Measurements from ENCODE around the gene WNT5A.

WNT5A gene

DNA sequence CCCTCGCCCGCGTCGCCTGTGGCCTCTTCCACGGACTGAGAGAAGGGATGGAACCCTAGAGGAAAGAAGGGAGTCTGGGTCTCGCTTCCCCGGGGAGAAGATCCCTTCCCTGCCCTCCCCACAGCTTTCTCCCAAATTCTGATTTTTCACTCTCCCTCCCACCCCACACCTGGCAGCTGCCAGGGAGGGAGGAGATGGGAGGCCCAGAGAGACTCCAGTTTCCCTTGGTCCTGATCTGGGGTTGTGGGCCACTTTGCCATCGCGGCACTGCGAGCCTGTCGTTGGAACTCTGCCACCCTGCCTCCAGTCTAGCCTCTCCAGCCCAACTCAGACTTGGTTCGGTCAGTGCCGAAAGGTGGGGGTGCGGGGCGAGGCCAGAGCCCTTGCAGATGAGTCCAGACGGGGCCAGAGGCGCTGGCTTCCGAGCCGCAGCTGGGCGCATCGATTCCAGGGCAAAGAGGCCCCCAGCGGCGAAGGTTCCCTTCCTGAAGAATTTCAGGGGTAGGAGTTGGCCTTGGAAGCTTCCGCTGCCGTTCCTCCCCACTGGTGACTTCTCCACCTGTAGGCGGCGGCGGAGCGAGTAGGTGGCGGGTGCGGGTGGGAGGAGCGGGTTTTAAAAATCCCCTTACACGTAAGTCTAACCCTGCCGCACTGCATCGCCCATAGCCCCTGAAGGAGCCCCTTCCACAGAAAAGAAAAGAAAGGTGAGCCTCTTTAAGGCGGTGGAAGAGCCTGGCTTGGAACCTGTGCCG, 5.2 kb downstream of the WNT5A start:
- DNase-seq (ENCODE audit: low read depth in 2 of 2), result no peak

DNA sequence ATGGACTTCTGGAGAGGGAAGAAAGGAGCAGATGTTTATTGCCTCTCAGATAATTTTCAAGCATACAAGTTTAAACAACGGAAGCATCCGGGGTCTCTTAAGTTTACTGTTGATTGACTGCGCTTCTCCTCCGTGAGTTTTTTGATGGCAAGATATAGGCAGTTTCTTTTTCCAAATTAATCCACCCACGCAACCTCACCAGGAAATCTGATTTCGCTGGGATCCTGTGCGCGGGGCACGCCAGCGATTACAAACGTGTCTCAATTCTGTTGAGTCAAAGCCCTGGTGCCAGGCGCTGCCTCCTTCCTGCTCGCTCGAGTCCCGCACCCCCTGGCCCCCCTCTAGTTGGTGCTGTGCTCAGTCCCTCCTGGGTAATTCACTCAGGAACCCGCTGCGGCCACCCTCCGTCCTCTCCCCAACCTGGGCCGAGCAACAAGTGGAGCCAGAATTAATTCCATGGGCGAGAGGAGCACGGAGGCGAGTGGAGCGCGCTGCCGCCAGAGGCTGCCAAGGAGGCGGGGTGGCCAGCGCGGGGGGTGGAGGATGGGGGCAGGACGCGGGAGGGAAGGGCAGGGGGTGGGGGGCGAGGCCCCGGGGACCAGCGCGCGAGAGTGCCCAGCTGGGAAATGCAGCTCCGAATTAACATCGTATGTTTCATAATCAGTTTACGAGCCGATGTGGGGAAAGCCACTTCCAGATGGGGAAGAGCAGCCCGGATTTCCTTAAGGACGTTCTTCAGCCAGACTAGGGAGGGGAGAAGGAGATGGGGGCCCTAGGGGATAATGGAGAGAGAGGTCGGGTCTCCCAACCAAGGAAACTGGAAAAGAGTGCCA, 6.0 kb downstream of the WNT5A start:
- no peak for DNase-seq (ENCODE audit: low read depth in 2 of 2)

DNA sequence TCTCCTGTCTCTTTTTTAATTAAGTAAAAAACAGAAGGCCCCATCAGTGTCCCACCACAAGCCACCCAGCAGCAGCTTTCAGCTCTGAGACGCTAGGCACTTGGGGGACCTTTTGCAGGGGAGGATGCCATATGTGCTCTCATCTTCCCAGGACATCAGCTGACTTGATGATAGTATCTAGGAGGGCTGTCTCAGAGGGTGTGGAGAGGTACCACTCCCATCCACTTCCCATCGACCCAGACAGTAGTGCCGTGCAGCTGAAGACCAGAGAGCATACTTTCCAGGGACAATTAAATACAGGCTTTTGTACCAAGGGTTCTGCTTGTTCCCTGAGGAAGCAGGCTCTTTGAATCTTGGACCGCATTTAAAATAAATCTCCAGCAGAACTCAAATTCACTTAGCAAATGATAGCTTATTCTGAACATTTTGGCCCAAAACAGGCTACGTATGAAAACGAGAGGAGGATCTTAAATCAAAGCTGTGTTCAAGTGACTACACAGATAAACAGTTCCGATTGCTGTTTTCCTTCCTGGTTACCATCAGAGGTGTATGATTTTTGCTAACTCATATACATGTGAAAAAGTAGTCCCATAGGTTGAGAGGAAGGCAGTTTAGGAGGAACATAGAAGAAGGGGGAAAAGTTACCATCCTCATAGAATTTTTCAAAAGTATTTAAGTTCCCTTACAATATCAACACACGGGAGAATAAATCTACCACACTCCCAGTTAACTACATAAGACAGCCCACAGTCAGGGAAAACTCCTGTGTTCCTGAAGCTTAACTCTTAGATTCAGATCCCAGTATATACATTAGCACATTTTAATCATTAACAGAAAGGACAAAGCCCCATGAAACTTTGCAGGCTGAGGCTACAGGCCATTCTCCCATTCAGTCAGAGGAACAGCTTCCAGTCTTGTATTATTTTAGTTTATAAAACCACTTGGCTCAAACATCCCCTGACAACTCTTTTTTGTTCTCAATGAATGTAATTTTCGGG, 9.5 kb downstream of the WNT5A start:
- no peak for DNase-seq (ENCODE audit: low read depth in 2 of 2)

DNA sequence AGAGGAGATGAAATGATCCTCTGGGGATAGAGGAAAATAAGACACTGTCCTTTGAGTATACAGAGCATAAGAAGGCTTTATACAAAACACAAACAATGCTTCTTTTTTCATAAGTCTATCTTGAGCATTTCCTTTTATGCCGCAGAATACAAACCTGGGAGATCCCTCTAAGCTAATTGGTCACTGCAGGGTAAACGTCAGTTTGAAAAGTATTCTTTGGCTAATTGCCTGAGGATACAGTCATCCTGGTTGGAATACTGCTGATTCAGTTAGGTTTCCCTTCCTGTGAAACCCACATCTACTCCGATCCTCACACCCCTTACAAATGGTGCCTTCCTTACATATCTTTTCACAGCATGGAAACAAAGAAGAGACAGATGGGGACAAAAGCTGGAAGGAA, 10.6 kb downstream of the WNT5A start:
- DNase-seq (ENCODE audit: low read depth in 2 of 2), result no peak

DNA sequence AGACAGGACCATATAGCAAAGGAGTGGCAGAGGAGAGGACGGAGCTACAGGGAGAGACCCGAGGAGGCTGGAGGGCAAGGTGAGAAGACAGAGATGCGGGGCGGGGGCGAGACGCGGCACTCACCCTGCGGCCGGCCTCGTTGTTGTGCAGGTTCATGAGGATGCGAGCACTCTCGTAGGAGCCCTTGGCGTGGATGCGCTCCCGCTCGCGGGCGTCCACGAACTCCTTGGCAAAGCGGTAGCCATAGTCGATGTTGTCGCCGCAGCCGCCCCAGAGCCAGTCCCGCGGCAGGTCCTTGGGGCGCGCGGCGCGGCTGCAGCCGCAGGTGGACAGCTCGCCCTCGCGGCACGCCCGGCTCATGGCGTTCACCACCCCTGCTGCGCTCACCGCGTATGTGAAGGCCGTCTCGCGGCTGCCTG, 12.9 kb downstream of the WNT5A start:
- no peak for DNase-seq (ENCODE audit: low read depth in 2 of 2)

DNA sequence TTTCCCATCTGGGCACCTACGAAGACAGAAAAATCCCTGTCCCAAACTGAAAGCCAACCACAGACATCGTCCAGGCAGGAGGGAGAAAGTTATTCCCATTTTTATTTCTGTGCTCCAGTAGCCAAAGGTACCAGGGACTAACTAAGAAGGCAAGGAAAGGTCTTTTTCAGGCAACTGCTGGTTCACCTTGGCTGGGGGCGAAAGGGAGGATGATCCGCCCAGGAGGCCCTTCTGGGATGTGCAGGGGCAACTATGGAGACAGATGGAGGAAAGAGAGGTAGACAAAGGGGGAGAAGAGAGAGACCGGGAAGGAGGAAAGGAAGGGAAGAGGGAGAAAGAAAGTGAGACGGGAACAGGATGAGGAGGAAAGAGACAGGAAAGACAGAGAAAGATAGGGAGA, 13.3 kb downstream of the WNT5A start:
- no peak for DNase-seq (ENCODE audit: low read depth in 2 of 2)

DNA sequence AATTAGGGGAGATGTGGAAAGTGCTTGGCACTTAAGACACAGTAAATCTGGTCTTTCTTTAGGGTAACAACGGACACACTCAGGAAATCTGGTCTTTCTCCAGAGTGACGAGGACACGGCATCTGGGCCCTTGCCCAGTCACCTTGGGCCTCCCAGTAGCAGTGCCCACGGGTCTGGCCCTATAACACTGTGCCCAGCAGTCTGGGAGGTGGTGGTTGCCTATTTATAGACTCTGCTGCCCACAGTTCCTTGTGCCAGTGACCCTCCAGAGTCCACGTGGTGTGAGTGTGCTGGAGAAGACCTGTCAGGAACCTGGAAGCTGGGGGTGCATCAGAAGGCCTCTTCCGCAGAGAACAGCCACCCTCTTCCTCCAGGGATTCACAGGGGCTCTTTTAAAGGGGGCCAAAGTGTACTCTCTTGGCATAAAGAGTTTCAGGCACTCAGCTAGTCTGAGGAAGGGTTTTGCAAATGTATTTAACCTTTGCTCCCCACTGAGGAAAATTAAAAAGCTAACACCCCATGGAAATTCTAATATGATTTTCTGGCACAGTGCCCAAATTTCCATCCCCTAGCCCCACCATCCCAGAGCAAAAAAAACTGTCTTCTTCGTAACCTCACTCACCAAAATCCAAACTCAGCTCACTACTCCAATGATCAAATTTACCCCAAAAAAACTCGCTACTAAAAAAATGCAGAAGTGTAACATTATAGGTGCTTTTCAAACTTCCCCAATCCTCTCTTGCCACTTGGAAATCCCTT, 15.4 kb downstream of the WNT5A start:
- no peak for DNase-seq (ENCODE audit: low read depth in 2 of 2)

DNA sequence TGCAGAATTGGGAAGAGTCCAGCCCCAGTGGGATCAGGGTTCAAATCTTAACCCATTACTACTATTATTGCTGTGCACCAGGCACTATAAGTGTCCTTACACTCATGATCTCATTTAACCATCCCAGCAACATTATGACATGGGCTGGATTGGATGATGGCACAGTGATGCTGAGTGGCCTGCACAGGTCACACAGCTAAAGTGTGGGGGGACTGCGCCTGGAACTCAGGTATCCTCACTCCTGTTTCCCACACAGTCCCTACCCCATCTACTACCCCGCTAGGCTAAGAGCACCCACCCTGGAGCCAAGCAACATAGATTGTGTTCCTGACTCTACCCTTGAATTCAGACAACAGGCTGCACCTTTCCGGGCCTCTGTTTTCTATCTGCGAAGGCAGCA, 16.0 kb downstream of the WNT5A start:
- DNase-seq (ENCODE audit: low read depth in 2 of 2), result no peak

DNA sequence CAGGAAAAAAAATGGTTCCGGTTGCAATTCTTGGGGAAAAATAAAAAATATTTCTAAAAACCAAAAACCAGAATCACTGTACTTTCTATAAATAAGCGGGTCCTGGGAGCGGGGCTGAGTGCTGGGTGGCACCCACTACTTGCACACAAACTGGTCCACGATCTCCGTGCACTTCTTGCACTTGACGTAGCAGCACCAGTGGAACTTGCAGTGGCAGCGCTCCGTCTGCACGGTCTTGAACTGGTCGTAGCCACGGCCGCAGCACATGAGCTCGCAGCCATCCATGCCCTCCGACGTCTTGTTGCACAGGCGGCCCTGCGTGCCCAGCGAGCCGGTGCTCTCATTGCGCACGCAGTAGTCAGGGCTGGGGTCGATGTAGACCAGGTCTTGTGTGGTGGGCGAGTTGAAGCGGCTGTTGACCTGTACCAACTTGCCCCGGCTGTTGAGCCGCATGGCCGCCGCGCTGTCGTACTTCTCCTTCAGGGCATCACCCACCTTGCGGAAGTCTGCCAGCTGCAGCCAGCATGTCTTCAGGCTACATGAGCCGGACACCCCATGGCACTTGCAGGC, 17.1 kb downstream of the WNT5A start:
- DNase-seq (ENCODE audit: low read depth in 2 of 2), result no peak

DNA sequence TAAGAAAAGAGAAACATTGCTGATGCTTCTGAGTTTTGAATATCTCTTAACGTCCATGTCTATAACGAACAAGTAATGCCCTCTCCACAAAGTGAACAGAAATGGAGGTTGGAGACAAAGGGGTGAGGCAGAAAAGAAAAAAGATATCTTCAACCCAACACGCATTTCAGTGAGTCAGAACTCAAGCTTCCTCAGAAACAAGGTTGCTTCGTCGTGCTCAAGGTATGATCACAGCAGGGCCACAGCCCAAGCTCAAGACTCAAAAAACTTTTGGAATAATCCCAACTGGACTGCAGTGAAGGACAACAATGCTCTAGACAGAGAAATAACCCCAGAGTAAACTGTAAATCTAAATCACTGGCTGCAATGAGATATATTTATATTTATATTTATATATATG, 18.9 kb downstream of the WNT5A start:
- DNase-seq (ENCODE audit: low read depth in 2 of 2), result no peak

DNA sequence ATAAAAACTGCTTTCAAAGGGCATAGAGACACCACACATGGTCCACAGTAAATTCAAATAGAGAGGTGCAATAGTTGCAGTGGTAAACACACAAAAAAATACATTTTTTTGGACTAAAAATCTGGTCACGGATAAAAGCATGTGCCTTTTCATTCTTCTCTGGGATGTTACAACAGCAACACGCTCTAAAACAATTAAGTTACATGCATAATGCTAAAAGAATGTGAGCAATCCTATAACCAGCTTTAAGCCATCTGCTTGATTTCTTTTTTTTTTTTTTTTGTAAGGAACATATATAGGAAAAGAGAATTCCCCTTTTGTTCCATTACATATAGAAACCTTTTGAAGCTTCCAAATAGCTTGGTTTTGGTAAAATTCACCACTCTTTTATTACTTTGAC, 20.0 kb downstream of the WNT5A start:
- DNase-seq (ENCODE audit: low read depth in 2 of 2), result no peak

DNA sequence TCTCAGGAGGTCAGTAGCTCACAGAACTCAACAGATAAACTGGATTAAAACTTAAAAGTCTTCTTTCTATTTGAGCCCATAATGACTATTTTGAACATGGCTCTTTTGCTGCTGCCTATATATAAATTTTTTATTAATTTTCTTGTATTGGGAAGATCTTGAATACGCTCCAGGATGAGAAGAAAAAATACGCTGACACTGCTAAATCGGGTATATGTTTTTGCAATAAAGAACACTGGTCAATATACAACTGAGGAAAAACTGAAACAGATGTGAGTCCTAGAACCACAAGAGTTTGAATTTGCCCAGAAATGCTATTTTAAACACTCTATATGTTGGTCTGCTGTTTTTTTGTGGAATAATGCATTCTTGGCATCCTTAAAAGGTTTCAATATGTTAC, 20.6 kb downstream of the WNT5A start:
- no peak for DNase-seq (ENCODE audit: low read depth in 2 of 2)

DNA sequence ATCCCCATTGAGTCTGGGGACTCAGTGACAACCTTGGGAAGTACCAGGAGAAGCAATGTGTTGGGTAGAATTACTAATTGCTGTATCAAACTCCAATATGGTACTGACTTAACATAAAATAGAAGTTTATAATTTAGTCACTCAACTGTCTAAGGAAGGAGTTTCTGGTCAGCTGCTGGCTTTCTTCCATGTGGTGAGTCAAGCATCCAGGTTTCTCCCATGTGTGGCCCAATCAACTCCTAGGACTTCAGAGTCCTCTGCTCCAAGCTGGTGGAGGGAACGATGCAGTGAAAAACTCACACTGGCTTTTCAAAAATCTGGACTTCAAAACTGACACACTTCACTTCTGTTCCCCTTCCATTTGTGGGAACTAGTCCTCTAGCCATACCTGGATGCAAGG, 25.2 kb downstream of the WNT5A start:
- no peak for DNase-seq (ENCODE audit: low read depth in 2 of 2)

DNA sequence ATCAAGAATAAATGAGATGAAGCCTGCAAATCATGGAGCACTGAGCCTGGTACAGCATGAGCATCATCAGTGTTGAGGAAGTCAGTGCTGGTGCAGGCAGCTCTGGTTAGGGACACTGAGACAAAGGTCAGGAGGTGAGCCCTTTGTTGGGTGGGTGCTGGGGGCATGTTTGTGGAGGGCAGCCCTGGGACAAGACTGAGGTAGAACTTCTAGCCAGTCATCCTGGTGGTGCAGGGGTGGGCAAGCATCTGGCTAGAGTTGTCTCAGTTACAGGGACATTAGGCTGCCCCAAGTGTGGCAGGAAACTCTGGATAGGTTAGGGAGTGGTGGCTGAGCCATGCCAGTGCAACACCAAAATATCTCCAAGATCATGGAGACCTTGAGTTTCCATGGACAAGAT, 27.3 kb downstream of the WNT5A start:
- no peak for DNase-seq (ENCODE audit: low read depth in 2 of 2)

DNA sequence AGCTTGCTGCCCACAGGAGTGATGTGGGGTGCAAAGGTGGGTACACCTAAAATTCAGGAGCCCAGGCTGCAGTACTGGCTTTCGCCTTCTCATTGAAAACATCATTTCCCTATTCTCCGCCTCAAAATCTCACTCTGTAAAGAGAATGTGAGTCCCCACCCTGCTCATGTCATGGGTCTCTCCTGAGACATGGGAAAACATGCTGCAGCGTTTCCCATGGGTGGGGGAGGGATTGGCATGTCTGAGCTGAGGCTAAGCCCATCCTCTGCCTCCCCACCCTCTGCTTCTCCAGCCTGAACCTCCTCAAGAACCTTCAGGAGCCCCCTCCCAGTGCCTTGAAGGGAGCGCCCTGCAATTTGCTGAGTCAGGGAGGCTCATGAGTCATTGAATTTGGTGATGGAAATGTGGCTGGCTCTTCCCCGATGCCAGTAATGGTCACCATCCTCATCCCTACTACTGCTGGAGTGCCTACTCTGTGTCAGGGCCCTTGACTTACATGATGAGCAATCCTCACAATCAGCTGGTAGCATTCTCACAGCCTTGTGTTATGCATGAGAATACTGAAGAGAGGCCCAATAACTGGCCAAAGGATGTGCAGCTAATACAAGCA, 28.8 kb downstream of the WNT5A start:
- no peak for DNase-seq (ENCODE audit: low read depth in 2 of 2)

DNA sequence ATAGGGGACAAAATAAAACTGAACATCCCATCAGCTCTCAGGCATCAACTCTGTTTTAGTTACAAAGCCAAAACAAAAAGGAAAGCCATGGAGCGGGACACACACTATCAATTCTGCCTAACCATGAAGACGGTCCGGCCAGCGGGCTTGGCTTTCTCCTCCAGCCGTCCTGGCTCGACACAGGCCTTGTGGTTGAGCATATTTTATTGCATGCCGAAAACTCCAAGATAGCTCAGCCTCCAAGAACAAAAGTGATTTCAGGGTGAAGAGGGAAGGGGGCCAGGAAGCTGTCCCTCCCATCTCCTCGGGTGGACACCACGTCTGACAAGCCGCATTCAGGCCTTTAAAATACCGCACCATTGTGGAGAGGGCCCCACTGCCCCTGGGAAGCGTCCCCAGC, 31.2 kb downstream of the WNT5A start:
- DNase-seq (ENCODE audit: low read depth in 2 of 2), result no peak

DNA sequence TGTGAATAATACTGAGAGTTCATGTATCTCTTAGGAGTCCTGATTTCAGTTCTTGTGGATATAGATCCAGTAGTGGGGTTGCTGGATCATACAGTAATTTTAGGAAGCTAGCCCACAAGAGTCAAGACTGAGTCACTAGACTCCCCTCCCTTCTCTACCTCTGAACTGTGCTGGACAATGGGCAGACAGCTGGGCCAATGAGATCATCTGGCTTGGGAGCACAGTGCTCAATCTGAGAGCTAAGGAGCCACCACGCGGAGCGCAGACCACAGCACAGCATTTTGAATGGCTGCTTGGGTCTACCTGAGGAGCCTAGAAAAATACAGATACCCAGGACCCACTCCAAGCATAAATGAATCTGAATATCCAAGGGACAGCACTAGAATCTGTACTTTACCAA, 32.5 kb downstream of the WNT5A start:
- DNase-seq (ENCODE audit: low read depth in 2 of 2), result no peak

DNA sequence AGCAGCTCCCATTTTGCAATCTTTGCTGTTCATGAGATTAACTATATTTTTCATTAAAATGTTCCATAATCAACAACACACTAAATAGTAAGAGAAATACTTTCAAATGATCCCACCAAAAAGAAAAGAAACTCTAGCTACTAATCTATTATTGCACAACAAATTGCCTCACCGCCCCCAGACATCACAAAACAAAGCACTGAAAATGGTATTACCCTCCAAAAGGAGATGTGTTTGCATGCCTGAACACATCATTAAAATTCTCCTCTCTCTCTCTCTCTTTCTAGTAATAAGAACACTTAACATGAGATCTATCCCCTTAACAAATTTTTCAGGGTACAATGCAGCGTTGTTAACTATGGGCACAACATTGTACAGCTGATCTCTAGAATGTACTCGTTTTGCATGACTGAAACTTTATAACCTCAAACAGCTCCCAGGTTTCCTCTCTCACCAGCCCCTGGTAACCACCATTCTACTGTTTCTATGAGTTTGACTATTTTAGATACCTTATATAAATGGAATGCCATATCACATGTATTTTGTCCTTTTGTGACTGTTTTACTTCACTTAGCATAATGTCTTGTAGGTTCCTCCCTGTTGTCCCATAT, 33.1 kb downstream of the WNT5A start:
- no peak for DNase-seq (ENCODE audit: low read depth in 2 of 2)

DNA sequence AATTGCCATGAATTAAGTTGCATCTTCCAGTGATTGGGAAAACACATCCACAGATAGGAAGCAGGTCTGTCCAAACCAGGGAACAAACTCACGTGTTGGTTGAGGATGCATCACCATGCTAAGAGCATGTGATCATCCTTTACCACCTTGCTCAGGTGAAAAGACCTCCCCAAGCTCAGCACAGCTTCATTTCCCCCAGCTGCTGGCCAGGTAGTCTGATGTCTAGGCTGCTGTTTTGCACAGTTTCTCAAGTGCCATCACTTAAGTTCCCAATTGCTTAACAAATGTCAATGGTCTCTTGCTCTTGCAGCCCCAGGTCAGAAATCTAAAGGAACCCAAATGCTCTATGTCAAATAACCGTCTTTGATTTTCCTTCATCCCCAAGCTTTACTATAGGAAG, 34.2 kb downstream of the WNT5A start:
- no peak for DNase-seq (ENCODE audit: low read depth in 2 of 2)

DNA sequence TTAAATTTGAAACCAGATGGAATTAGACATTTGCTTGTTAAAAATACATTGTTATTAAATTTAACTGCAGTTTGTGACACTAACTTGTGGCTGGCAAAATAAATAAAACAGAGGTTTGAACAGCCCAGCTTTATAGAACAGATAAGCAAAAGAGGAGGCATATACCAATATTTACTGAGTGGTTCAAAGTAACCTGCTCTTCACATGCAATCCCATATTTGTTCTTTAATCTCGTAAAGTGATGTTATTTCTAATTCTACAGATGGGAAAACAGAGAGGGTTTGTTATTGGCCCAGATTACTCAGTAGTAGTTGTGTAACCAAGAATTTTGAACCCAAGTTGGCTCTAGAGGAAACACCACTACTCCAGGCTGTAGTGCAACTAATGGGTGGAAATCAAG, 37.6 kb downstream of the WNT5A start:
- DNase-seq (ENCODE audit: low read depth in 2 of 2), result no peak

Measured in activated CD8-positive, alpha-beta memory T cell treated with anti-CD3 and anti-CD28 coated beads for 4 hours (primary cell).